ENCODE measurements around the gene SETSIP.

DNA sequence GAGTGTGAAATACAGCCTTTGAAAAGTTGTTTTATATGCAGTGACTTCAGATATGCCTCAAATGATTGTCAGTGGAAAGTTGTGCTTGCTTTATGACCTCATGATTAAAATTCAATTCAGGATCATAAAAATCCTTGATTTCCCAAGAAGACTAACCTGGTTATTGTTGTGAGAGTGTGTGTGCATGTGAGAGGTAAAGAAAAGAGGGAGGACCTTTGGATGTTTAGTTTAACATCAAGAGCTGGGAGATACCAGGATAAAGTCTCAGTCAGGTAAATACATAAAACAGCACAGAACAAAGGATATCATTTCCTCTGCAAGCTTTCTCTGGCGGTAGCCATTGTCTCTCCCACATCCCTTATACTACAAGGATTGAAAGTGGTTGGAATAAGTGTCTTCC, 19.4 kb upstream of the SETSIP start:
- TF ChIP-seq CTCF (conservative IDR thresholded peaks at IDR 0.05; ENCODE audit: low read depth, low read length) (no peak), EZH2 (IDR thresholded peaks at IDR 0.05; ENCODE audit: low read length, unreplicated experiment) (no peak), EZH2phosphoT487 (IDR thresholded peaks at IDR 0.05; ENCODE audit: borderline replicate concordance, low read length) (no peak)
